Activated CD8-positive, alpha-beta T cell treated with anti-CD3 and anti-CD28 coated beads, Interleukin-2, amount 10 ng/mL, durations not matched to agents 7 days and 5 days (primary cell): Measurements from ENCODE around the gene EPAS1. TPM values are rescaled to one million over a fixed set of nuclear protein-coding genes. Genes with fewer than 3 reads are reported as not detected.
"Not testable (repeated sequence)": the region's sequence is repeated elsewhere in the genome, so short reads cannot be mapped to it uniquely, and the experiment has no call there.

Experiments
- ATAC-seq: fragments of 150-1000 bp; cut with Tn5 transposase; one replicate; pipeline ENCODE4 v1.10.0; 2021; ENCODE audit warnings: moderate library complexity
- CTCF ChIA-PET: fragments of 350-600 bp; sonication (Branson Sonifier 250); formaldehyde crosslinking; loops from one replicate; lab custom pipeline; 2021; ENCODE audit warnings: antibody characterized with exemption; lab: Charles Lee
- POLR2A ChIA-PET: fragments of 350-600 bp; sonication (Branson Sonifier 250); formaldehyde crosslinking; loops from one replicate; lab custom pipeline; 2021; ENCODE audit warnings: antibody characterized with exemption; lab: Charles Lee
- DNase-seq: peaks from one replicate; pipeline ENCODE4 v3.0.0-alpha.2; 2020
- H3K27ac Mint-ChIP-seq: one replicate; pipeline ENCODE4 v1.8.0; 2021; ENCODE audit warnings: mild to moderate bottlenecking, mixed read lengths
- H3K27me3 Mint-ChIP-seq: one replicate; pipeline ENCODE4 v1.8.0; 2021; ENCODE audit warnings: low read depth, mixed read lengths
- H3K36me3 Mint-ChIP-seq: one replicate; pipeline ENCODE4 v1.8.0; 2021; ENCODE audit warnings: low read depth, mixed read lengths
- H3K4me1 Mint-ChIP-seq: one replicate; pipeline ENCODE4 v1.8.0; 2021; ENCODE audit warnings: low read depth, mixed read lengths
- H3K4me3 Mint-ChIP-seq: one replicate; pipeline ENCODE4 v1.8.0; 2021; ENCODE audit warnings: mild to moderate bottlenecking, mixed read lengths
- H3K9me3 Mint-ChIP-seq: one replicate; pipeline ENCODE4 v1.8.0; 2022; ENCODE audit warnings: mixed read lengths; ENCODE audit not compliant: insufficient read depth
- total RNA-seq, 2 experiments: library from RNA; stranded (reverse); gene quantifications; one replicate each; pipeline ENCODE4 v1.2.3, GENCODE V29; 2021

EPAS1 gene
- total RNA-seq, 2 experiments from 2014 or later = 12.6 to 16.2 TPM

DNA sequence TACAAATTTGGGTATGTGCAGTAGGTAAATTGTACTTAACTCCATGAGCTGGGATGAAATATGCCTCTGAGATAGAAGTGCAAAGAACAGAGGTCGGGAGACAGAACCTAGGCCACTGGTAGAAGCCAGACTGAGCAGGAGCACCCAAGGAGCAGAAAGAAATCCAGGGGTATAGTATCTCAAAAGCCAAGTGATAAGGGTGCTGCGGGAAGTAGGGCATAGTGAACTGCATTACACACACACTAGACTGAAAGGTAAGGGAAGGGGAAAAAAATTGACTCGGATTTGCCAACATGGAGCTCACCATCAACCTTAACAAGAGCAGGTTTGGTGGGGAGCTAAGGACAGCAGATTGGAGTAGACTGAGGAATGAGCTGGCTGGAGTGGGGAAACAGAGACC, 92.8 kb downstream of the EPAS1 start:
- CTCF ChIA-PET = no interaction called here
- no peak overlapping the region for H3K27ac Mint-ChIP-seq
- ATAC-seq = no peak
- H3K4me3 Mint-ChIP-seq = no peak overlapping the region
- H3K27me3 Mint-ChIP-seq = peaks cover 10% of the 10 kb centered on the region
- no peaks in the 10 kb centered on the region for H3K9me3 Mint-ChIP-seq
- peaks cover 10% of the 10 kb centered on the region for H3K4me1 Mint-ChIP-seq
- no peaks in the 10 kb centered on the region for H3K36me3 Mint-ChIP-seq
- DNase-seq = peak; percentile 16
- POLR2A ChIA-PET = no interaction called here

GRCh38 chr2:46390901-46391395, 93.7 kb downstream of the EPAS1 start:
- Mint-ChIP-seq H3K4me1 (peaks cover 10% of the 10 kb centered on the region), H3K27me3 (peaks cover 15% of the 10 kb centered on the region), H3K27ac (no peak overlapping the region), H3K4me3 (no peak overlapping the region), H3K9me3 (no peaks in the 10 kb centered on the region), H3K36me3 (no peaks in the 10 kb centered on the region)
- POLR2A ChIA-PET = no interaction called here
- CTCF ChIA-PET = interaction anchor here (0.6 kb wide), 1 partner anchor 29 kb away, joined by 3 read pairs; no protein-coding TSS in a partner anchor
- peak; percentile 5 for DNase-seq
- ATAC-seq = no peak

DNA sequence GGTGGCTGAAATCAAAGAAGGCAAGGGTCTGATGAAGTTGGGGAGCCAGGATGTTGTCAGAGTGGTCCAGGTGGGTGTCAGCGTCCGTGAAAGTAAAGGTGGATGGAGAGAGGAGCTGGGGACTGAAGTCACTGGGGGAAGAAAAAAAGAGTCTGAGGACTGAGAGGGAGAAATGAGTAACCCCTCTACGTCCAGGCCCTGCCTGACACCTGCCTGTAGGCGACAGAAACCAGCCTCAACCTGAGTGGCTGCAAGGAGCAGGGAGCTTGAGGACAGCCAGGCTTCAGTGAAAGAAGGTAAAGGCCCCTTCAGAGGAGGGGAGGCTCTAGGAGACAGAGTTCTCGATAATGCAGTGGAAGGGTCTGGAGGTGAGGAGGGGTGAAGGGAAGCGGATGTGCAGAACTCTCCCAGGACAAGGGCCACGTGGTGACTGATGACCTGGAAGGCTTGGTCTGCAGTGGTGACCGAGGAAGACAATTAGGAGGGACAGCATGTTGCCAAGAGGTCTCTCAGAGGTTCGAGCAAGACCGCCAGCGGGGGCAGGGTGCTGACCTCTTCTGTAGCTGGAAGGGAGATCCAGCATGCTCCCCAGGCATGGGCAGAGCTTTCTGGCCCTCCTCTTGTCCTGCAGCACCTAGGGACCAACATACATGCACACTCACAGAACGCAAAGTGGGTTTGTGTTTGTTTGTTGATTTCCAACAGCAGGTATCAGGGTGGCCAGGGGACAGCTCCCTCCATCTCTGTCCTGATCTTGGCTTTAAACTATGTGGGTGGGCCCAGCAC, 95.5 kb downstream of the EPAS1 start:
- Mint-ChIP-seq H3K4me1 (no peaks in the 10 kb centered on the region), H3K36me3 (no peaks in the 10 kb centered on the region), H3K4me3 (no peak overlapping the region), H3K9me3 (no peaks in the 10 kb centered on the region), H3K27ac (no peak overlapping the region), H3K27me3 (peaks cover 17% of the 10 kb centered on the region)
- ChIA-PET POLR2A (no interaction called here), CTCF (no interaction called here)
- DNase-seq = peak; percentile 7
- no peak for ATAC-seq

DNA sequence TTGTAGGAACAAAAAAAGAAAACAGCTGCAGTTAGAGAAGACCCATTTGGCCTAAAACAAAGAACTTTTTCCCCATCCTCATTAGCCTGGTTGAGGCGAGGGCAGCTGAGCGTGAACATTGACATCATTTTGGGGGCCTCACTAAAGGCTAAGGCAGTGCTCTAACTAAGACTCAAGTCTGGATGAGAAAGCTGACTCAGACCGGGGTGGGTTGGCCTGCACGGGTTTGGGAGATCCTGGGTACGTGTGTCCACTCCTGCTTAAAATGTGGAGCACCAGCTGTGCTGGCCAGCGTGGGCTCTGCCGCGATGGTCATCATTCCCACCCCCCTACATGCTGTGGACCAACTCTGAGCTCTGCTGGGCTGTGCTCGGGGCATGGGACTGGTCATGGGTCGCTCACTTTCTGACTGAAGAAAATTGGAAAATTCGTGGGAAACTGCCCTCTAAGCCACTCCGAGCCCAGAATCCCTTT, 96.2 kb downstream of the EPAS1 start:
- H3K9me3 Mint-ChIP-seq = no peaks in the 10 kb centered on the region
- no peak overlapping the region for H3K27ac Mint-ChIP-seq
- peaks cover 23% of the 10 kb centered on the region for H3K27me3 Mint-ChIP-seq
- DNase-seq = peak; percentile 7
- H3K36me3 Mint-ChIP-seq = no peaks in the 10 kb centered on the region
- H3K4me1 Mint-ChIP-seq = no peaks in the 10 kb centered on the region
- CTCF ChIA-PET = no interaction called here
- H3K4me3 Mint-ChIP-seq = no peak overlapping the region
- ATAC-seq = no peak
- POLR2A ChIA-PET = no interaction called here

DNA sequence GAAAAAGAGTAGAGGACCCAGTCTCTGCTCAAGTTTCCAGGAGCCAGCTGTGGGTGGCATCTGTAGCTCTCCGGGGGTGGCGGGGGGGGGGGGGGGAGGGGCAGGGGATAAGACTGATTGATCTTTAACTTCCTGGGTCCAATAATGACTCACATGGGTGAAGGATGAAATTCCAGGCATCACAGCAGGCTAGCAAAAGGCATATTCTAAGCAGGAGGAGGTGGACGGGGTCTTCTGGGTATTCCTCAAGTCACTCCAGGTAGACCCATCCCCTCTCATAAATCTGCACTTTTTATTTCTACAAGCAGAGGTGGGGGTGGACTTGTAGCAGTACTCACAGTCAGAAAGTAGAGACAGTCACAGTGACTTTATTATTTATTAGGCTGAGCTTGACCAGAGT, 96.7 kb downstream of the EPAS1 start:
- no peaks in the 10 kb centered on the region for H3K36me3 Mint-ChIP-seq

DNA sequence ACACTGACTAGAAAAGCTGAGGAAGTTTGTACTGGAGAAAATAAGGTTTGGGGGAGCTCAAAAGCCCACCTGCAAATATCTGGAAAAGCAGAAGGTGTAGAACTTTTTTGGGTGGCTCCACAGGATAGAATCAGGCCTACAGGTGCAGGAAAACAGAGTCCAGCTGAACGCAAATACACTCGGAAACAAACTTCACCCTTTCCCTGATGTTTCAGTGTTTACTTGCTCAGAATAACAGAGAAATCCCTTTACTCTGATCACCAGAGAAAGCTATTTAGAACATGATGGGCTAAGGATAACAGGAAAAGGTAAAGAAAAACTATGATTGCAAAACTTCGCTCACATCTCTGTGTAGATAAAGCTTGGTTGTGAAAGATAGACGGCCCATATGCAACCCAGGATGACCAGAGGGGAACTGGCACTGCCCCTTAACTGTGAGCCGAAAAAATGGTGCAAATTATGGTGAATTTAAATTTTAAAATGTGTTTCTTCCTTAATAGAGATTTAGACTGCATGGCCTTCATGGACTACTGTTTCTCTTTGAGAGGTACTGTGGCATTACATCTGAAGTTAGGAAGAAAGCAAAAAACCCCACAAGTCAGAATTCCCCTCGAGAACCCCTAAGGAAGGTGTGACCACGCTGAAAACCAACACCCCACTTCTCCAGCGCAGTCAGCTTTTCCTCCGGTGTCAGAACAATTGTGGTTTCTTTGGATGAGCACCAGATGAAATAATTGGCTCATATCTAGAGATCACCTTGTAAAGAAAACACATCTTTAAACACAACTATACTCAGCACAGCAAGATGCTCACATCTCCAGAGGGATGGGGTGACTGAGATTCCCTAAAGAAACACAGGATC, 97.7 kb downstream of the EPAS1 start:
- POLR2A ChIA-PET = no interaction called here
- Mint-ChIP-seq H3K27me3 (peaks cover 27% of the 10 kb centered on the region), H3K4me3 (no peak overlapping the region), H3K4me1 (no peaks in the 10 kb centered on the region), H3K36me3 (no peaks in the 10 kb centered on the region), H3K9me3 (no peaks in the 10 kb centered on the region), H3K27ac (no peak overlapping the region)
- DNase-seq (peak; percentile 16), ATAC-seq (no peak)
- CTCF ChIA-PET = interaction anchor here (0.9 to 1.2 kb wide), 2 partner anchors 296 to 332 kb away, joined by 3 to 4 read pairs; no protein-coding TSS in a partner anchor

More for the DNA sequence above, 96.7 kb downstream of the EPAS1 start:
- H3K27me3 Mint-ChIP-seq = peaks cover 27% of the 10 kb centered on the region
- ChIA-PET POLR2A (no interaction called here), CTCF (no interaction called here)
- no peak for DNase-seq
- no peak for ATAC-seq
- H3K9me3 Mint-ChIP-seq = no peaks in the 10 kb centered on the region
- H3K27ac Mint-ChIP-seq = no peak overlapping the region
- H3K4me1 Mint-ChIP-seq = no peaks in the 10 kb centered on the region
- no peak overlapping the region for H3K4me3 Mint-ChIP-seq

GRCh38 chr2:46395730-46396129, 98.5 kb downstream of the EPAS1 start:
- POLR2A ChIA-PET = not testable (repeated sequence)
- CTCF ChIA-PET = interaction anchor here (0.9 to 1.0 kb wide), 2 partner anchors 9 to 297 kb away, joined by 3 read pairs; no protein-coding TSS in a partner anchor

DNA sequence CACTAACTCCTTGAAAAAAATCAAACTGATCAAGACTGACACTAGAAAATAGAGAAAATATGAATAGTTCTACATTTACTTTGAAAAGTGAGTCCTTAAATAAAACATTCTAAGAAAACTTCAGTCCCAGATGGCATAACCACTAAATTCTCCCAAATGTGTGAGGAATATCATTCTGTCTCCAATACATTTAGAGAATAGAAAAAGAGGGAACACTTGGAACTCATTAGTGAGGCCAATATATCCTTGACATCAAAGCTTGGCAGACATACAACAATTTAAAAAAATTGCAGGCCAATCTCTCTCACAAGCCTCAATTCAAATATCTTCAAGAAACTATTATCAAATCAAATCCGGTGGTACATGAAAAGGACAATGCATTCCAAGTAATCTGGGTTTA, 102.8 kb downstream of the EPAS1 start:
- Mint-ChIP-seq H3K27ac (no peak overlapping the region), H3K4me3 (no peak overlapping the region), H3K4me1 (no peaks in the 10 kb centered on the region), H3K36me3 (no peaks in the 10 kb centered on the region), H3K27me3 (peaks cover 25% of the 10 kb centered on the region), H3K9me3 (no peaks in the 10 kb centered on the region)
- ATAC-seq (no peak), DNase-seq (no peak)
- CTCF ChIA-PET = interaction anchor here (1.3 kb wide), 1 partner anchor 337 kb away, joined by 4 read pairs; no protein-coding TSS in a partner anchor
- POLR2A ChIA-PET = no interaction called here

More at GRCh38 chr2:46395730-46396129, 98.5 kb downstream of the EPAS1 start:
- not testable (repeated sequence) for H3K4me1 Mint-ChIP-seq, ATAC-seq, H3K4me3 Mint-ChIP-seq, H3K9me3 Mint-ChIP-seq, H3K36me3 Mint-ChIP-seq, H3K27ac Mint-ChIP-seq, DNase-seq
- peaks cover 34% of the 10 kb centered on the region for H3K27me3 Mint-ChIP-seq

DNA sequence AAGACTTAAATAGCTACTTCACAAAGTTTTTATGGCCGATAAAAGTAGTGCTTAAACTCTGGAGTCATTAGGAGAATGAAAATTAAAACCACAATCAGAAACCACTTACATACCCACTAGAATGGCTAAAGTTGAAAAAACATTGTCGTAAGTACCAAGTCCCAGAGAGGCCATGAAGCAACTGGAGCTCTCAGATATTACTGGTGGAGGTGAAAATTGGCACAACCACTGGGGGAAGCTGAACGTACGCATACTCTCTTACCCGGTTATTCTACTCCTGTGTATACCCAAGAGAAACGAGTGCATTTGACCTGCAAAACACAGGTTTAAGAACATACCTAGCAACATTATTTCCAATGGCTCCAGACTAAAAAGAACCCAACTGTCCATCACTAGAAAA, 105.7 kb downstream of the EPAS1 start:
- ChIA-PET CTCF (no interaction called here), POLR2A (no interaction called here)
- Mint-ChIP-seq H3K36me3 (no peaks in the 10 kb centered on the region), H3K27ac (no peak overlapping the region), H3K9me3 (no peaks in the 10 kb centered on the region), H3K27me3 (peaks cover 18% of the 10 kb centered on the region), H3K4me1 (no peaks in the 10 kb centered on the region), H3K4me3 (no peak overlapping the region)
- DNase-seq = no peak
- ATAC-seq = no peak

GRCh38 chr2:46404181-46404759, 107.1 kb downstream of the EPAS1 start:
- Mint-ChIP-seq H3K4me1 (no peaks in the 10 kb centered on the region), H3K9me3 (no peaks in the 10 kb centered on the region), H3K36me3 (no peaks in the 10 kb centered on the region), H3K27me3 (peaks cover 13% of the 10 kb centered on the region), H3K4me3 (no peak overlapping the region), H3K27ac (no peak overlapping the region)
- DNase-seq (no peak), ATAC-seq (no peak)
- CTCF ChIA-PET = interaction anchor here (1.0 kb wide), 2 partner anchors 39 to 393 kb away, joined by 3 read pairs; no protein-coding TSS in a partner anchor
- POLR2A ChIA-PET = no interaction called here

GRCh38 chr2:46407852-46408455, 110.7 kb downstream of the EPAS1 start:
- DNase-seq (no peak), ATAC-seq (no peak)
- Mint-ChIP-seq H3K27ac (no peak overlapping the region), H3K27me3 (peaks cover 9% of the 10 kb centered on the region), H3K36me3 (no peaks in the 10 kb centered on the region), H3K4me1 (no peaks in the 10 kb centered on the region), H3K9me3 (no peaks in the 10 kb centered on the region), H3K4me3 (no peak overlapping the region)
- CTCF ChIA-PET = no interaction called here
- POLR2A ChIA-PET = no interaction called here
